NCI-H226 (cell line): Measurements from ENCODE around the gene MRPL24.
A peak's percentile ranks its signal among the peaks of the same experiment; 100 is the strongest.

Experiments
- DNase-seq: peaks from one replicate; pipeline ENCODE4 v3.0.0-alpha.2; 2015

Gene MRPL24

DNA sequence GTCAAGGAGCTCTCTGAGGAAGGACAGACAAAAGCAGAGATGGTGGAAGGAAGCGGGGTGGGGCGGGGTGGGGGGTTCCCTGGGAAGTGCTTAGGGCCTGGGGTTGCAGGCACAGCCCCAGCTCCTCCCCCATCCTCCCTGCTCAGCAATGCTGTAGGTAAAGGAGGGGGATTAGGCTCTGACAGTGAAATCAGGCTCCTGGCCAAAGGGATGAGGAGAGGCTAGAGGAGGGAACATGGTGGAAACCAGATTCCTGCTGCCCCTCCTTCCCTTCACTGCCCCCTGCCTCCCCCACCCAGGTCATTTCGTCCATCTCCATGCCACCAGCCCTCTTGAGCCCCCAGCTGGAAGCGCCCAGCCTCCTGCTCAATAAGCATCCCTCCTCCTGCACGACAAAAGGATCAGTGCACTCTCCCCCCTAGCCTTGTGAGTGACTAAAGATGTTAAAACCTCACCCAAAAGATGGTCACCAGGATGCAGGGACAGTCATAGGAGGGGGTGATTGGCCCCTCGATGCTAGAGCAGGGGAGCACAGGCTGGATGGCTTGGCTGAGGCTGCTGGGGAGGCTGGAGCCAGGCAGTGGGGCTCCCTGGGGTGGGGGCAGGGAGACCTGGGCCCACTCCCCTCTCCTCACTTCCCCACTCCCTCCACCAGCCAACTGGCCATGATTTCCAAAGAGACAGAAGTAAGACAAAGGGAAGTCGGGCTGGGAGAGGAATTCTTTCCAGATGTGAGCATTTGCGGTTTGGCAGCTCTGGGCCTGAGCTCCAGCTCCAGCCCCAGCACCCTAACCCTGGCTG lies 33.3 kb downstream of the MRPL24 start:
- DNase-seq, result no peak

- no peak for DNase-seq
These were observed 34.1 kb downstream of the MRPL24 start for GRCh38 chr1:156706657-156707416.

DNA sequence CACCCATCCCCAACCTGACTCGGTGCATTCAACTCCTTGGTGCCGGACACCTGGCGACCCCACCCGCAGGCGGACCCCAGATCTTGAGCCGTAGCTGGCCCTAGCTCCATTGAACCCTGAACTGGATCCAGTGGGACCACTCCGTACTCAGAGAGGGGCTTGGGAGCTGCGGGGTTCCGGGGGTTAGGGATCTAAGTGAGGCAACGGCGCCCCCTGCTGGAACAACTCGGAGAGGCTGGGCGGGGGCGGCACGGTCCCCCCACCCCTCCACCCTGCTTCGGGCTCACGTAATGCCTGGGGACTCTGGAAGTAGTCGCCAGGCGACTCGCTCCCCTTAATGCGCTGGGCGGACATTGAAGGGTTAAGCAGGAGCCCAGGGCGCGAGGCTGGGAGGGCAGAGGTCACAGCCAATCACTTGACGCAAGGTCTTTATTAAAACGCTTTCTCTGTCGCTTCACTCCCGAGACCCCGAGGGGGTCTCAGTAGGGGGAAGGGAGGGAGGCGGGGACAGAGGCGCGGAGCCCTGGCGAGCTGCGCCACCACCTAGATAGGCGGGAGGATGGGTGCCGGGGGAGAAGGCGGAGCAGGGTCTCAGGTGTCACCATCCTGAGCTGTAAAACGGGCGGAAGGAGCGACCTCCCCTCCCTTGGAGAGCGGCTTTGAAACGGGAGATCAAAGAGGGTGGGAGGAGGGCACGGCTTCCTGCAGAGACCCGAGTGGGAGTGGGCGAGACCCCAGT lies 34.8 kb downstream of the MRPL24 start:
- DNase-seq, result no peak

DNA sequence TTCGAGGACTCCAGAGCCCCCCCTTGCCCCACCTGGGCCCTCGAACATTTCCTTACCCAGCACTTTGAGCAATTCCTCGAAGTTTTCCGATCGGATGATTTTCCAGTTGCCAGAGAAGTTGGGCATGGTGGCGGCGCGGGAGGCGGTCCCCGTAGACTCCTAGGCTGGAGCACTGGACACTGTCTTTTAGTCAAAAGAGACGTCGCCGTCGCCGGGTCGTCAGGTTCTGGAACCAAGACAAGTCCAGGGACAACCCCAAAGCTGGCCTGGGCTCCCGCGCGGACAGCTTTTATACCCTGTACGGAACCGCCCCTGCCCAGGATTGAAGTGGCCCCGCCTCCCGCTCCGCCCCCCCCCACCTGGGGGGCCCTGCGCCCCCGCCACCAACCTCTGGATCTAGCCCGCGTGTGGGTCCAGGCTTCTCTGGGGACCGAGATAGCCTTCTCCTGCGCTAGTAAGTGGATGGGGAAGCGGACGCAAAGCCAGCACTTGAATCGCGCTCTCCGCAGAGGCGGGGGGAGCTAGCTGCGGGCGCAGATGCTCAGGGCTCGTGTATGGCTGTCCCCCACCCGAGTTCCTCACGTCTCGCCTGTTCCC lies 35.5 kb downstream of the MRPL24 start, which contains the start of gene CRABP2:
TSS of gene CRABP2 (minus strand) at position 263 of the 597 bp plus-strand sequence. CDS start at position 126, 137 bp downstream.
- DNase-seq, result no peak

- peak; percentile 75 for DNase-seq
These were observed 36.0 kb downstream of the MRPL24 start for GRCh38 chr1:156704930-156705320.

- DNase-seq, result no peak
These were observed 36.6 kb downstream of the MRPL24 start for GRCh38 chr1:156704166-156704711.

GRCh38 chr1:156703741-156704140 lies 37.1 kb downstream of the MRPL24 start:
- DNase-seq, result no peak

DNA sequence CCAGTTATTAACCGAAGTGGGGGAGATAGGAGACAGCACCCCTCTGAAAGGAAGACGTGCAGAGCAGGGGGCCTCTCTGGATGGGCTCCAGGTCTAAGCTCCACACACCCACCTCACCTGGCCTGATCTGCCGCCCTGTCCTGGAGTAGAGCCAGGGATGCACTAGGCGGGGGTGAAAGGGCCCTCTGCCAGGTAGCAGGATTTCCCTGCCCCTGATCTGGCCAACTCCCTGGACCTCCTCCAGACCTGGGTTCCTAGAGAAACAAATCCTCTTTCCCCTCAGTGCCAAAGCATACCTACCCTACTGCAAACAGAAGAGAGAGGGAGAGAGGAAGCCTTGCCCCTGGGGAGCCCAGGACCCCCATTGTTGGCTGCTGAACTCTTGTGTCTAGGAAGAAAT lies 37.6 kb downstream of the MRPL24 start:
- no peak for DNase-seq

GRCh38 chr1:156700736-156701531 lies 40.0 kb downstream of the MRPL24 start:
- no peak for DNase-seq

DNA sequence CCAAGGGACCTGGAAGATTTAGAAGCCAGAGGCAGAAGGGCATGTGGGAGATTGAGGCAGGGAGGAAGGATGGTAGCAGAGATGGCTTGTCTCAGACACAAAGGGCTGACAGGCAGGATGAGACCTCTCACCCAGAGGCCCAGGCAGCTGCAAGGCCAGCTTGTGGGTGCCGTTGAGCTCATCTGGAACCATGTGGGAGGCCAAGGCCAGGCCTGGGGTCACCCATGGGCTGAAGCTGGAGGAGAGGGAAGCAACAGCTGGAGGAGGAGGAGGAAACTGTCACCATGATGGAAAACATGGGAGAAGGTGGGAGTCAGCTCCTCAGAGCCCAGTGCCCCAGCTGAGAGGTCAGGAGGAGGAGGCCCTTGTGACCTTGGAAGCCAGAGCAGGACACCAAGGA lies 41.9 kb downstream of the MRPL24 start:
- no peak for DNase-seq

DNA sequence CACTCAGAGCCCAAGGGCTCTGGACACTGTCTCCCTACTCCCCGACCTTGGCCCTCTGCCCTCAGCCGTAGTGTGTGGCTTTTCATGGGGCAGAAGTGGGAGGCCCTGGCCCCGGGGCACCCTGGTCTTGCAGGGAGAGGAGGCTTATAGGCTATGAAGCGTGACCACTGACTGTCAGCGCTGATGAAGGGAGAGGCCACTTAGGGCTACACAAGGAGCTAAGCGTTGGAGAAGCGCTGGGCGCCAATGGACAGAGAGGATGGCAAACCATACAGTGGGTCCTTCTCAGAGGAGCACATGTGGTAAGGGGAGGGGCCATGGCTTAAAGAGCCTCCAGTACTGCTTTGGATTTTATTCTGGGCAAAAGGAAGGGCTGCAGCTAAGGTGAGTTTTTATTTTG lies 43.4 kb downstream of the MRPL24 start:
- DNase-seq, result no peak

DNA sequence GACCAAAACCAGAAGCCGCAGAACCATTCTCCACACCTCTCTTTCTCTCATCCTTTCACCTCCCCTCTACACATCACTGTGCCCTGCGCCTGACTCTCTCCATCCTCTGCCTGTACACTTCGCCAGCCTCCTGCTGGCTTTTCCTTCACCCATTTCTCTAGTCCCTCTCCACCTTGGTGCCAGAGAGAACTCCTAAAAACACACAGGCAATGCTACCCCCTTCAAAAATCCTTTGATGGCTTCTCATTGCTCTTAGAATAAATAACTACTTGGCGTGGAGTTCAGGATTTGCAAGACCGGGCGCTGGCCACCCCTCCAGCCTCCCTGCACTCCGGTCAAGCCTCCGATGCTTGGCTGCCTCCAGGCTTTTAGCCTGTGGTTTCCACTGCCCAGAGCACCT lies 44.1 kb downstream of the MRPL24 start:
- no peak for DNase-seq

DNA sequence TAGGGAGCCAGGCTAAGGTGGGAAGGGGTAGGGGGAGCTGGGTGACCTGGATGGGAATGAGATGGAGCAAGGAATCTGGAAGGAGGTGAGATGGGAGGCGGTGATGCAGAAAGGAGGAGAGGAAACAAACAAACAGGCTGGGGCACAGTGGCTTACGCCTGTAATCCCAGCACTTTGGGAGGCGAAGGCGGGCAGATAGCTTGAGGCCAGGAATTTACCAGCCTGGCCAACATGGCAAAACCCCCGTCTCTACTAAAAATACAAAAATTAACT lies 46.3 kb downstream of the MRPL24 start:
- no peak for DNase-seq

- DNase-seq, result no peak
These were observed 46.8 kb downstream of the MRPL24 start for GRCh38 chr1:156693848-156694689.

GRCh38 chr1:156692925-156693847 lies 47.7 kb downstream of the MRPL24 start:
- no peak for DNase-seq

- no peak for DNase-seq
These were observed 48.4 kb downstream of the MRPL24 start for GRCh38 chr1:156692441-156692924.

- peak; percentile 63 for DNase-seq
These were observed 49.0 kb downstream of the MRPL24 start for GRCh38 chr1:156691665-156692440.

DNA sequence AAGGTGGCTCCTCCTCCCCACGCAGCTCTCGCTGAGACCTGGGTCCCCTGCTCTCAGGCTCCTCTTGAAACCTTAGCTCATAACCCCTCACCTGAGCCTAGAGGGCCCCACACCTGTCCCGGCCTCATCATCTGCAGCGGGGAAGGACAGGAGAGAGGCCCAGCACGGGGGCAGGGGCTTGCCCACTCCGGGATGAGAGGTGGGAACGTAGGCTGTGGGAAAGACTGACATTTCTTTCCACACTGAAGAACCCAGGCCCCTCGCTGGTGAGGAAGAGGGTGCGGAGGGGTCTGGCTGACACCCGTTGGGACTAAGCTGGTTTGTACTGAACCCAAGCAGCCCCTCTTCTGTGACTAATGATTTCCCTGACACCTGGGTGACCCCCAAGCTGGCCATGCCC lies 49.7 kb downstream of the MRPL24 start:
- DNase-seq, result no peak

DNA sequence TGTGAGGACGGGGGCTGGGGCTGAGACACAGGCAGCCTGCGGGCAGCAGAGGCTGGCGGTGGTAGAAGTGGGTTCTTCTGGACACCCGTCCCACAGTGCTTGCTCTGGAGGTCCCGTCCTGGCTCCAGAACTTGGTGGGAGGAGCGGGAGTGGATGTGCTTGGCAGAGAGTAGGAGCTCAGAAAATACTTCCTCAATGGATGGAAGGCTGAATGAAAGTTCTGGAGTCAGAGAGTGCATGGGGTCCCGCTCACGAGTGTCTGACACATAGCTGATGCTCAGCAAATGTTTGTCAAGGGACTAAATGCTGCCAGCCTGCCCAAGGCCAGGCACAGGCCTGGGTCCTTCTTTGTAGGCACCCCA lies 50.2 kb downstream of the MRPL24 start:
- DNase-seq, result no peak
